ENCODE data around the gene R3HCC1L.

DNA sequence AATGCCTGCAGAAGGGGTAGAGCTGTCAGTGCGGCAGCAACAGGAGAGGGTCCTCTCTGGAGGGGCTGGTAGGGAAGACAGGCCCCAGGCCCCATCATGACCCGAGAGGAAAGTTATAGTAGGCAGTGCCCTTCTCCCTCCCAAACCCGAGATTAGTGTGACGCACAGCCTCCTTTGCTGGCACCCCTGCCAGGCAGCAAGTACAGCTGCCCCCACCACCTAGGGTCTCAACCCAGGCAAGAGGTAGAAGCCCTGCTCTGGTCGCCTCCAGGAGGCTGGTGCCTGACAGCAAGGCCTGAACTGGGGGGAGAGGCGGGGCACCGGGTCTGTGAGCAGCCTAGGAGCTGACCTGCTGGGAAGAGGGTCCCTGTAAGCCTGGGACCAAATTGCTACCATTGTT lies 118.0 kb downstream of the R3HCC1L start:
- TF ChIP-seq POLR2AphosphoS5 (IDR thresholded peaks at IDR 0.05; ENCODE audit: low read depth, low read length) (no peak), PAX5 (IDR thresholded peaks at IDR 0.05; ENCODE audit: insufficient read depth, low read length, severe bottlenecking) (no peak), POLR2A (IDR thresholded peaks at IDR 0.05; ENCODE audit: low read depth, low read length) (no peak)

All from GM12891 (cell line).